ENCODE data around the gene EPC1.

The EPC1 gene

DNA sequence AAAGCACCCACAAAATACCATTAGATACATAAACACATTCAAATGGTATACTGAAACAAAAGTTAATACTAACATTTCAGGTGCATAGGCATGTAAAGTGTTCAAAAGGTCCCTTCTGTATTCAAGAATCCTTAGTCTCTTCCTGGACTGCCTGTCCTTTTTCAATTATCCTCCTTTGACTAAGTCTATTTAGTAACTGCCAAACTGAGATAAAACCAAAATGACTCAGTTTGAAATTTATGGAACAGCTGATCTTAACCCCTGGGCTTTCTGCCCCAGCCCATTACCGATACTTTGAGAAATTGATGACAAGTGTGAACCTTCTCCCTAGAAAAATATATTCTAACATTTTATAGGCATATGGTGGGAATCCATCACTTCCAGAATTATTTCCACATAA, 5.4 kb downstream of the EPC1 start:
- Histone ChIP-seq H3K9me2 (replicated peaks; ENCODE audit: low read depth, low read length) (no peaks in the 10 kb centered on the region), H4K20me1 (ENCODE audit: insufficient read depth, low read length, poor library complexity, severe bottlenecking) (peaks cover 93% of the 10 kb centered on the region), H3K4me2 (ENCODE audit: low read depth, low read length, poor library complexity, severe bottlenecking) (peak overlapping the region; percentile 84), H3K9ac (ENCODE audit: low read depth, low read length, poor library complexity, severe bottlenecking) (peak overlapping the region; percentile 40), H3K27me3 (ENCODE audit: insufficient read depth, low read length, poor library complexity, severe bottlenecking) (no peaks in the 10 kb centered on the region), H2AFZ (ENCODE audit: low read length) (no peak overlapping the region), H3K4me3 (ENCODE audit: low read length, poor library complexity, severe bottlenecking) (peak overlapping the region; percentile 80), H3K79me2 (ENCODE audit: insufficient read depth, low read length) (peaks cover 96% of the 10 kb centered on the region), H3F3A (ENCODE audit: low read depth) (no peaks in the 10 kb centered on the region), H3K4me1 (ENCODE audit: insufficient read depth, low read length, poor library complexity, severe bottlenecking) (peaks cover 56% of the 10 kb centered on the region), H3K36me3 (ENCODE audit: insufficient read depth, low read length) (peaks cover 11% of the 10 kb centered on the region; the same call in 1 of the 2 replicates), H3K9me3 (ENCODE audit: insufficient read depth, low read depth, low read length) (no peaks in the 10 kb centered on the region)
- TF ChIP-seq CTCF (conservative IDR thresholded peaks at IDR 0.05; ENCODE audit: low read length), result no peak
- no peak for TF ChIP-seq EZH2phosphoT487 (IDR thresholded peaks at IDR 0.05; ENCODE audit: borderline replicate concordance)

DNA sequence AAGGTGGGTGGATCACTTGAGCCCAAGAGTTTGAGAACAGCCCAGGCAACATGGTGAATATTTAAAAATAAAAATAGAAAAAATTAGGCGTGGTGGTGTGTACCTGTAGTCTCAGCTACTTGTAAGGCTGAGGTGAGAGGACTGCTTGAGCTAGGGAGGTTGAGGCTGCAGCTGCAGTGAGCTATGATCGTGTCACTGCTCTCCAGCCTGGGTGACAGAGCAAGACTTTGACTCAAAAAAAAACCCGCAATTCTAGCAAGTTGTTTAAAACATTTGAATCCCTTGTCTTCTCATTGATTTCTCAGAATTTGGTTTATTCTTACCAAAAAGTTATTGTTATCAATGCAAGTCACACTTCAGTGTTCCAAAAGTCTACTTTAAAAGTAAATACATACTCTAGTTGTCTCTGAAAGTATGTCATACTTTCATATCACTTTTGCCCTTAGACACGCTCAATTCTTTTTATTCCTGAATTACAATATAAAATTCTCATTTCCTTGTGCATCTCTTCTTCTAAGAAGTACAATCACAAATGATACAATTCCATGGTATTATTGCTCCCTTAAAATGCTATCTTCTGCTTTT, 6.3 kb downstream of the EPC1 start:
- Histone ChIP-seq H3K36me3 (ENCODE audit: insufficient read depth, low read length) (peaks cover 11% of the 10 kb centered on the region; the same call in 1 of the 2 replicates), H3K4me2 (ENCODE audit: low read depth, low read length, poor library complexity, severe bottlenecking) (peak overlapping the region; percentile 84), H3K9ac (ENCODE audit: low read depth, low read length, poor library complexity, severe bottlenecking) (peak overlapping the region; percentile 40), H2AFZ (ENCODE audit: low read length) (no peak overlapping the region), H3K4me3 (ENCODE audit: low read length, poor library complexity, severe bottlenecking) (peak overlapping the region; percentile 80), H4K20me1 (ENCODE audit: insufficient read depth, low read length, poor library complexity, severe bottlenecking) (peaks cover 97% of the 10 kb centered on the region), H3K9me2 (replicated peaks; ENCODE audit: low read depth, low read length) (no peaks in the 10 kb centered on the region), H3K27me3 (ENCODE audit: insufficient read depth, low read length, poor library complexity, severe bottlenecking) (no peaks in the 10 kb centered on the region), H3K9me3 (ENCODE audit: insufficient read depth, low read depth, low read length) (no peaks in the 10 kb centered on the region), H3F3A (ENCODE audit: low read depth) (no peaks in the 10 kb centered on the region), H3K4me1 (ENCODE audit: insufficient read depth, low read length, poor library complexity, severe bottlenecking) (peaks cover 56% of the 10 kb centered on the region), H3K79me2 (ENCODE audit: insufficient read depth, low read length) (peaks cover 100% of the 10 kb centered on the region)
- TF ChIP-seq CTCF (conservative IDR thresholded peaks at IDR 0.05; ENCODE audit: low read length), result no peak
- no peak for TF ChIP-seq EZH2phosphoT487 (IDR thresholded peaks at IDR 0.05; ENCODE audit: borderline replicate concordance)

- no peaks in the 10 kb centered on the region for H3K9me3 ChIP-seq (ENCODE audit: insufficient read depth, low read depth, low read length)
- no peaks in the 10 kb centered on the region for H3K9me2 ChIP-seq (replicated peaks; ENCODE audit: low read depth, low read length)
- peaks cover 46% of the 10 kb centered on the region for H3K4me1 ChIP-seq (ENCODE audit: insufficient read depth, low read length, poor library complexity, severe bottlenecking)
- no peak overlapping the region for H3K4me3 ChIP-seq (ENCODE audit: low read length, poor library complexity, severe bottlenecking)
- H3K79me2 ChIP-seq (ENCODE audit: insufficient read depth, low read length), result peaks cover 100% of the 10 kb centered on the region
- no peak overlapping the region for H3K9ac ChIP-seq (ENCODE audit: low read depth, low read length, poor library complexity, severe bottlenecking)
- H3K27me3 ChIP-seq (ENCODE audit: insufficient read depth, low read length, poor library complexity, severe bottlenecking), result no peaks in the 10 kb centered on the region
- H4K20me1 ChIP-seq (ENCODE audit: insufficient read depth, low read length, poor library complexity, severe bottlenecking), result peaks cover 97% of the 10 kb centered on the region
- H3K4me2 ChIP-seq (ENCODE audit: low read depth, low read length, poor library complexity, severe bottlenecking), result peak overlapping the region; percentile 4
- no peaks in the 10 kb centered on the region for H3K36me3 ChIP-seq (ENCODE audit: insufficient read depth, low read length)
- no peak for TF ChIP-seq CTCF (conservative IDR thresholded peaks at IDR 0.05; ENCODE audit: low read length)
- no peak for TF ChIP-seq EZH2phosphoT487 (IDR thresholded peaks at IDR 0.05; ENCODE audit: borderline replicate concordance)
- H3F3A ChIP-seq (ENCODE audit: low read depth), result no peaks in the 10 kb centered on the region
- no peak overlapping the region for H2AFZ ChIP-seq (ENCODE audit: low read length)
These were observed 8.7 kb downstream of the EPC1 start for GRCh38 chr10:32338262-32338661.

Measured in Loucy (cell line).